ENCODE results near the gene TEX9.

TEX9 gene

GRCh38 chr15:56454836-56455235, 89.6 kb downstream of the TEX9 start:
- H3K27ac ChIP-seq: no peak overlapping the region
- no peak for TF ChIP-seq CTCF (conservative IDR thresholded peaks at IDR 0.05; ENCODE audit: low read depth)
- CTCF ChIA-PET: no interaction called here
- DNase-seq (ENCODE audit: low spot score): no peak
- POLR2A ChIA-PET (ENCODE audit: low non-redundant PET): no interaction called here

- TF ChIP-seq CTCF (conservative IDR thresholded peaks at IDR 0.05; ENCODE audit: low read depth): no peak
- ChIA-PET CTCF (interaction anchor here (0.6 kb wide), 1 partner anchor 461 kb away, joined by 3 read pairs; no protein-coding TSS in a partner anchor), POLR2A (ENCODE audit: low non-redundant PET) (no interaction called here)
- DNase-seq (ENCODE audit: low spot score): no peak
- H3K27ac ChIP-seq: no peak overlapping the region
Measured at GRCh38 chr15:56456229-56456628, 91.0 kb downstream of the TEX9 start.

GRCh38 chr15:56459096-56459495, 93.9 kb downstream of the TEX9 start:
- CTCF ChIA-PET: interaction anchor here (0.8 kb wide), 1 partner anchor 655 kb away, joined by 4 read pairs; no protein-coding TSS in a partner anchor
- TF ChIP-seq CTCF (conservative IDR thresholded peaks at IDR 0.05; ENCODE audit: low read depth): no peak
- POLR2A ChIA-PET (ENCODE audit: low non-redundant PET): no interaction called here
- DNase-seq (ENCODE audit: low spot score): no peak
- H3K27ac ChIP-seq: no peak overlapping the region

- ChIA-PET CTCF (interaction anchor here (0.5 kb wide), 1 partner anchor 846 kb away, joined by 3 read pairs; no protein-coding TSS in a partner anchor), POLR2A (ENCODE audit: low non-redundant PET) (no interaction called here)
- no peak overlapping the region for H3K27ac ChIP-seq
- DNase-seq (ENCODE audit: low spot score): no peak
- TF ChIP-seq CTCF (conservative IDR thresholded peaks at IDR 0.05; ENCODE audit: low read depth): no peak
Measured at GRCh38 chr15:56460071-56460470, 94.8 kb downstream of the TEX9 start.

GRCh38 chr15:56460947-56461346, 95.7 kb downstream of the TEX9 start:
- TF ChIP-seq CTCF (conservative IDR thresholded peaks at IDR 0.05; ENCODE audit: low read depth): no peak
- ChIA-PET POLR2A (ENCODE audit: low non-redundant PET) (no interaction called here), CTCF (no interaction called here)
- no peak for DNase-seq (ENCODE audit: low spot score)
- no peak overlapping the region for H3K27ac ChIP-seq

- peak within 1 kb of the TSS; percentile 55 for H3K27ac ChIP-seq
- peak; percentile 99 for DNase-seq (ENCODE audit: low spot score)
- ChIA-PET POLR2A (ENCODE audit: low non-redundant PET) (no interaction called here), CTCF (interaction anchor here (0.6 to 1.5 kb wide), 3 partner anchors 118 to 475 kb away, joined by 3 to 4 read pairs (median 3); no protein-coding TSS in a partner anchor)
- TF ChIP-seq CTCF (conservative IDR thresholded peaks at IDR 0.05; ENCODE audit: low read depth): no peak
Measured at GRCh38 chr15:56464893-56465520, 99.8 kb downstream of the TEX9 start, which contains the start of gene MNS1. Gene MNS1, minus strand, starts transcription at chr15:56465137. Its CDS starts 165 bp downstream, at chr15:56464972.

Measured in RWPE1 (cell line).